GM12878 (cell line): ENCODE measurements around the gene KCNQ1. TPM values are rescaled to one million over a fixed set of nuclear protein-coding genes. Genes with fewer than 3 reads are reported as not detected.

Experiments
- ATAC-seq: fragments of 200-7000 bp; cut with Tn5 transposase; 3 replicates; pipeline ENCODE4 v1.9.1; 2020; ENCODE audit warnings: mild to moderate bottlenecking, moderate library complexity
- BruUV-seq: library from RNA; stranded (reverse); fragments of 400-500 nt; replicated peaks from 2 replicates; lab custom pipeline; 2021; lab: Mats Ljungman, UMichigan
- CTCF ChIA-PET: fragments of 300-600 bp; sonication (Branson Sonifier 250); formaldehyde crosslinking; extraction: SDS; loops from one replicate; lab custom pipeline; 2021; ENCODE audit warnings: inconsistent platforms; lab: Yijun Ruan, JAX
- POLR2A ChIA-PET: fragments of 350-600 bp; formaldehyde crosslinking; extraction: SDS; loops from one replicate; lab custom pipeline; 2021; ENCODE audit warnings: inconsistent platforms; lab: Charles Lee
- RAD21 ChIA-PET: fragments of 300-600 bp; sonication (Branson Sonifier 250); formaldehyde crosslinking; loops from one replicate; lab custom pipeline; 2023; ENCODE audit warnings: antibody characterized with exemption; ENCODE audit not compliant: unreplicated experiment; lab: Charles Lee
- SMC1A ChIA-PET: fragments of 300-600 bp; sonication (Branson Sonifier 250); formaldehyde crosslinking; loops from one replicate; lab custom pipeline; 2023; ENCODE audit not compliant: unreplicated experiment, uncharacterized antibody; lab: Charles Lee
- DNase-seq: peaks from one replicate; pipeline ENCODE4 v3.0.0-alpha.2; 2011; ENCODE audit warnings: low read depth, low spot score
- FAIRE-seq: peaks from 3 replicates; lab custom pipeline; 2011; peaks lifted over from hg19 to GRCh38; lab: Jason Lieb, UNC
- H2AFZ ChIP-seq: 2 replicates; pipeline ENCODE4 v1.6.0; 2011; ENCODE audit warnings: low read depth, low read length, control low read depth; ENCODE audit not compliant: control insufficient read depth
- H3K27ac ChIP-seq: 2 replicates; pipeline ENCODE4 v1.5.1; 2011; ENCODE audit warnings: control low read depth; ENCODE audit not compliant: control insufficient read depth, insufficient read depth
- H3K27me3 ChIP-seq, 2 experiments: replicated peaks in 1 of 2; 2 replicates each; pipeline versions ENCODE4 v1.6.0 to v1.6.1; 2011; ENCODE audit warnings: low read length in 1 of 2; ENCODE audit not compliant: control insufficient read depth in 2 of 2, insufficient read depth in 2 of 2
- H3K36me3 ChIP-seq, 2 experiments: 2 replicates each; pipeline ENCODE4 v1.5.1; 2011; ENCODE audit warnings: low read length in 1 of 2; ENCODE audit not compliant: control insufficient read depth in 2 of 2, insufficient read depth in 2 of 2
- H3K4me1 ChIP-seq: 2 replicates; pipeline ENCODE4 v1.6.1; 2011; ENCODE audit warnings: mild to moderate bottlenecking, low read length, moderate library complexity, mixed read lengths; ENCODE audit not compliant: control insufficient read depth, insufficient read depth
- H3K4me2 ChIP-seq: 2 replicates; pipeline ENCODE4 v1.6.0; 2011; ENCODE audit warnings: control low read depth; ENCODE audit not compliant: control insufficient read depth, insufficient read depth
- H3K4me3 ChIP-seq: fragments of 200-600 bp; sonication (generic); 2 replicates; pipeline ENCODE4 v1.5.1; 2016
- H3K79me2 ChIP-seq: 2 replicates; pipeline ENCODE4 v1.6.0; 2011; ENCODE audit warnings: low read length; ENCODE audit not compliant: control insufficient read depth, insufficient read depth
- H3K9ac ChIP-seq: 2 replicates; pipeline ENCODE4 v1.8.0; 2011; ENCODE audit warnings: low read length, control low read depth, mixed read lengths; ENCODE audit not compliant: control insufficient read depth, insufficient read depth
- H3K9me3 ChIP-seq: replicated peaks from 3 replicates; pipeline ENCODE4 v1.5.1; 2011; ENCODE audit warnings: mild to moderate bottlenecking, low read length; ENCODE audit not compliant: control insufficient read depth, insufficient read depth
- H4K20me1 ChIP-seq: 2 replicates; pipeline ENCODE4 v1.6.0; 2011; ENCODE audit not compliant: control insufficient read depth, insufficient read depth
- BACH1 ChIP-seq: fragments of 450-650 bp; IDR thresholded peaks from 2 replicates; pipeline ENCODE4 v1.6.1; 2017; ENCODE audit warnings: mild to moderate bottlenecking, borderline replicate concordance
- BCLAF1 ChIP-seq: fragments of 450-650 bp; IDR thresholded peaks from 2 replicates; pipeline ENCODE4 v1.6.1; 2017; ENCODE audit warnings: antibody characterized with exemption, mild to moderate bottlenecking, moderate library complexity
- CBX5 ChIP-seq: sonication (generic); IDR thresholded peaks from 2 replicates; pipeline ENCODE4 v1.6.1; 2016; ENCODE audit warnings: low read depth, moderate library complexity, mild to moderate bottlenecking, inconsistent platforms
- ELK1 ChIP-seq: IDR thresholded peaks from 2 replicates; pipeline ENCODE4 v1.6.1; 2012; ENCODE audit warnings: low read depth, low read length, improper control_type of control experiment
- EZH2 ChIP-seq: IDR thresholded peaks from 2 replicates; pipeline ENCODE4 v1.6.1; 2012; ENCODE audit warnings: low read depth, mild to moderate bottlenecking, control low read depth, inconsistent platforms, low read length, borderline replicate concordance; ENCODE audit not compliant: control insufficient read depth
- FOXK2 ChIP-seq: fragments of 450-650 bp; IDR thresholded peaks from 2 replicates; pipeline ENCODE4 v1.6.1; 2017; ENCODE audit warnings: mild to moderate bottlenecking, moderate library complexity
- IKZF2 ChIP-seq, 2 experiments: fragments of 450-650 bp; IDR thresholded peaks; 2 replicates each; pipeline ENCODE4 v1.6.1; 2017; ENCODE audit warnings: mild to moderate bottlenecking in 2 of 2, moderate library complexity in 2 of 2
- KDM1A ChIP-seq: fragments of 200-600 bp; sonication (generic); IDR thresholded peaks from 2 replicates; pipeline ENCODE4 v1.6.1; 2016; ENCODE audit warnings: borderline replicate concordance
- NKRF ChIP-seq: fragments of 450-650 bp; conservative IDR thresholded peaks from 2 replicates; pipeline ENCODE4 v1.6.1; 2017; ENCODE audit warnings: mild to moderate bottlenecking, moderate library complexity
- POLR2A ChIP-seq: IDR thresholded peaks from 2 replicates; pipeline ENCODE4 v1.6.1; 2011; ENCODE audit warnings: low read depth, mild to moderate bottlenecking, low read length
- RAD21 ChIP-seq: IDR thresholded peaks from 2 replicates; pipeline ENCODE4 v1.6.1; 2011; ENCODE audit warnings: mild to moderate bottlenecking, low read depth, low read length, moderate library complexity; ENCODE audit not compliant: insufficient read depth
- RBBP5 ChIP-seq: fragments of 200-600 bp; sonication (generic); conservative IDR thresholded peaks from 2 replicates; pipeline ENCODE4 v1.6.1; 2016
- RELA ChIP-seq: fragments of 450-650 bp; IDR thresholded peaks from 2 replicates; pipeline ENCODE4 v1.8.0; 2014; ENCODE audit warnings: borderline replicate concordance; ENCODE audit not compliant: partially characterized antibody
- SKIL ChIP-seq: fragments of 450-650 bp; IDR thresholded peaks from 2 replicates; pipeline ENCODE4 v1.6.1; 2017; ENCODE audit warnings: mild to moderate bottlenecking, low read depth, inconsistent platforms; ENCODE audit not compliant: poor library complexity, severe bottlenecking
- SREBF2 ChIP-seq: IDR thresholded peaks from 2 replicates; pipeline ENCODE4 v1.6.1; 2012; ENCODE audit warnings: mild to moderate bottlenecking, low read length
- SRF ChIP-seq, 2 experiments: IDR thresholded peaks; 2 replicates each; pipeline ENCODE4 v1.6.1; 2011; ENCODE audit warnings: low read depth in 2 of 2, low read length in 2 of 2, mild to moderate bottlenecking in 1 of 2, moderate library complexity in 1 of 2
- ZBED1 ChIP-seq: IDR thresholded peaks from 2 replicates; pipeline ENCODE4 v1.6.1; 2016; ENCODE audit warnings: borderline replicate concordance
- WGBS: methylation state at CpG from one replicate; pipeline ENCODE4 v1.1.6; 2016; ENCODE audit warnings: low lambda C conversion rate; ENCODE audit not compliant: insufficient replicate concordance, insufficient coverage; ENCODE audit errors: missing lambda C conversion rate; 5-methylcytosine and 5-hydroxymethylcytosine counted together
- in situ Hi-C: fragments of 300-500 bp; cut with MboI; formaldehyde crosslinking; loops from 9 replicates; pipeline ENCODE4 v1.14.3; 2018; ENCODE audit warnings: mixed read lengths
- intact Hi-C: fragments of 100-400 bp; cut with micrococcal nuclease; formaldehyde crosslinking; loops from one replicate; pipeline ENCODE4 v1.14.2; 2022; ENCODE audit not compliant: unreplicated experiment
- polyA plus RNA-seq, 11 experiments: library from polyadenylated mRNA; depleted of rRNA in 4 of 11; unstranded in 6 of 11; stranded (reverse) in 5 of 11; fragments of >200 nt; fragmentation: Nextera tagmentation in 4 of 11; fragmentation: Illumina TruSeq in 1 of 11; extraction: Ambion mirVana in 4 of 11; extraction: Trizol in 1 of 11; gene quantifications; 1 replicate in 1 of 11; 2 replicates in 10 of 11; pipeline versions ENCODE4 v1.2.1 to v1.2.3, GENCODE V29; 2011 to 2016; ENCODE audit warnings: inconsistent platforms in 2 of 11, missing spikeins in 2 of 11, low read depth in 1 of 11
- total RNA-seq, 4 experiments: library from RNA; depleted of rRNA in 3 of 4; stranded (reverse); fragments of >200 nt in 3 of 4; fragmentation: Illumina TruSeq in 1 of 4; extraction: Trizol in 1 of 4; gene quantifications; 2 replicates each; pipeline versions ENCODE4 v1.2.1 to v1.2.3, GENCODE V29; 2013 to 2021

KCNQ1 gene
- total and polyA plus RNA-seq, 10 of the 15 experiments (the other 5 are each of a cell fraction or from before 2014, with no cell fraction given): 0.03 to 0.15 (median 0.12) TPM; not detected in 7

DNA sequence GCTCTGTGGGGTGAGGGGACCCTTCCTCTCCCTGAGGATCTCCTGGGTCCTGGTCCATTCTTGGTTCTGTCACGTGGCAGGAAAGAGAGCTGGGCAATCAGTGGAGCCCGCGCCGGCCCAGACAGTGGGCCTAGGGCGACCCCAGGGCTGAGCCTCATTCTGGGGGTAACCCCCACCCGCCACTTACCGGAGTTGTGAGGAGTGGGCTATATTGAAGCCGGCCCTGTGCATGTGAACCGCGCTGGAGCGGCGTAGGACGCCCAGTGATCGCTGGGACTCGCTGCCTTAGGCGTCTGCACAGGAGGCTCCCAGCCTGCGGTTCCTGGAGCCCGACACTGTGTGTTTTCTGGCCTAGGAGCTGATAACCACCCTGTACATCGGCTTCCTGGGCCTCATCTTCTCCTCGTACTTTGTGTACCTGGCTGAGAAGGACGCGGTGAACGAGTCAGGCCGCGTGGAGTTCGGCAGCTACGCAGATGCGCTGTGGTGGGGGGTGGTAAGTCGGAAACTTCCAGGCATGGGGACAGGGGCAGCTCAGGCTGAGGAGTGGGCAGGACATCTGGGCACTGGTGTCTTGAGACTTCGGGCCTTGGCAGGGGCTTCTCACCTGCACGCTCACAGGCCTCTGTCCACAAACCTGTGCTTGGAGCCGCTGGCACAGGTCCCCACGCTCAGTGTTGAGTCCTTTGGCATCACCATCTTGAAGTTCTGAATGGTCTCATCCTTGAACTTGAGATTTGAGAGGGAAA, 127.9 kb downstream of the KCNQ1 start:
- 58% methylated on average over 33 of the region's 33 CpGs for WGBS
- no peaks in the 10 kb centered on the region for H3K79me2 ChIP-seq
- in situ Hi-C loops (no loop called here), intact Hi-C loops (no loop called here)
- no peak overlapping the region for H3K4me3 ChIP-seq
- CTCF ChIA-PET: no interaction called here
- no peaks in the 10 kb centered on the region for H3K9me3 ChIP-seq
- RAD21 ChIA-PET: no interaction called here
- no TSS peak for BruUV-seq
- H3K27me3 ChIP-seq: no peaks in the 10 kb centered on the region
- H4K20me1 ChIP-seq: no peaks in the 10 kb centered on the region
- no peak overlapping the region for H3K4me2 ChIP-seq
- ATAC-seq: no peak
- SMC1A ChIA-PET: no interaction called here
- H3K27ac ChIP-seq: no peak overlapping the region
- no peaks in the 10 kb centered on the region for H3K4me1 ChIP-seq
- no peaks in the 10 kb centered on the region for H3K36me3 ChIP-seq
- FAIRE-seq: no peak
- no peak overlapping the region for H2AFZ ChIP-seq
- no peak for DNase-seq
- no peak overlapping the region for H3K9ac ChIP-seq
- POLR2A ChIA-PET: no interaction called here
- no peak for TF ChIP-seq SKIL
- no peak for TF ChIP-seq RAD21
- no peak for TF ChIP-seq RBBP5
- TF ChIP-seq BCLAF1: no peak
- TF ChIP-seq RELA: no peak
- TF ChIP-seq FOXK2: no peak
- no peak for TF ChIP-seq NKRF
- no peak for TF ChIP-seq ZBED1
- no peak for TF ChIP-seq ELK1
- no peak for TF ChIP-seq EZH2
- no peak for TF ChIP-seq POLR2A
- no peak for TF ChIP-seq KDM1A
- no peak for TF ChIP-seq IKZF2 (IDR thresholded peaks at IDR 0.05)
- no peak for TF ChIP-seq BACH1
- no peak for TF ChIP-seq SREBF2
- no peak for TF ChIP-seq CBX5
- TF ChIP-seq SRF (IDR thresholded peaks at IDR 0.05; ENCODE audit: low read depth in 2 of 2, low read length in 2 of 2): no peak
